Gastroesophageal sphincter (tissue), 3 donors: ENCODE measurements around the gene CCDC83.
"Not testable (repeated sequence)": the region's sequence is repeated elsewhere in the genome, so short reads cannot be mapped to it uniquely, and the experiment has no call there.

ENCODE experiments used
- CTCF ChIP-seq, 4 experiments: fragments of 200-600 bp in 2 of 4; fragments of 450-650 bp in 2 of 4; sonication (generic) in 1 of 4; IDR thresholded peaks; one replicate each; pipeline ENCODE4 v1.5.1; 2017 to 2019; ENCODE audit warnings: antibody characterized with exemption in 4 of 4, mild to moderate bottlenecking in 2 of 4, moderate library complexity in 2 of 4
- POLR2AphosphoS5 ChIP-seq: sonication (generic); formaldehyde crosslinking; IDR thresholded peaks from one replicate; pipeline ENCODE4 v1.6.1; 2017; ENCODE audit warnings: antibody characterized with exemption

GRCh38 chr11:85852754-85853153, 2.4 kb upstream of the CCDC83 start:
- TF ChIP-seq CTCF (IDR thresholded peaks at IDR 0.05); POLR2AphosphoS5: not testable (repeated sequence)
